ENCODE results near the gene NRG3.
"Not testable (repeated sequence)": the region's sequence is repeated elsewhere in the genome, so short reads cannot be mapped to it uniquely, and the experiment has no call there.

Gene NRG3

DNA sequence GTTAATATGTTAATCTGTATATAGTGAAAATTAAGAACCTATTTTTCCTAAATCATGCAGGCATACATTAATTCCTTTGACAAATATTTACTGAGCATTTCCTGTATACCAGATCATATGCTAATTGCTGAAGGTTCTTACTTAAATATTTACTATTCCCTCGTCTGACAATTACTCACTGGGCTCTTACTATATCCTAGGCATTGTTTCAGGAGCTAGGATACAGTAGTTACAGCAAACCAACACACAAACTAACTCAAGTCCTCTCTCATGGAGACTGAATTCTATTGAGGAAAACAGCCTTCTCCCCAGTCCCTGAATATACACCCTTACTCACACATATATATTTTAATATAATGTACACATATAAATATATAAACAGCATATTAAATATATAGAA, 786.0 kb downstream of the NRG3 start:
- no peak for DNase-seq (ENCODE audit: low read depth in 2 of 3, low spot score in 1 of 3)

- DNase-seq (ENCODE audit: low read depth in 2 of 3, low spot score in 1 of 3), result no peak
These were observed 786.7 kb downstream of the NRG3 start for GRCh38 chr10:82661701-82662100.

DNA sequence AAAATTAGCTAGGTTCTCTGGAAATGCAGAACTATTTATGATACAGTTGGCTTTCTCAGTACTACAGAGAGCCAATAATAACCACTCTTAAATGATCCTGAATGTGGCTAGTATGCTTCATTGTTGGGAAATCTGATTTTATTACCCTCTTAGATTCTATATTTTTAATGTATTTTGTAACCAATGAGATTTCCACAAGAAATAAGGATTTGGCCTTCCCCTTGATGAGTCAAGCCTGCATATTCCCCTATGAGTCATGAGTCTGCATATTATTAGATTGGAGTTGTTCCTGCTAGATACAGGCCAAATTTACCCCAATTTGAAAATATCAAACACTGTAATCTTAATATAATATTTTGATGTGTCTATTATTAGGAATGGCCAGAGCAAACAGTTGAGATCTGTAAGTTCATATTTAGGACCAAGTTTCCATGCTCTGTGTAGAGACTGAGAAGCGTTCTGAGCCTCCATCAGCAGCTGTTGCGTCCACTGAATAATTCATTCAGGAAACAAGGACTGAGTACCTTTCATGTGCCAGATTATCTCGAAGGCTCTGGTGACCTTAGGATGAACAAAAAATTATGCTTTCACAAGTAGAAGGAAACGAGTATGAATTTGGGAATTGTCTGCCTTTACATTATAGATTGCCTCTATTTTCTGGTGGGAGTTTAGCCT, 793.4 kb downstream of the NRG3 start:
- DNase-seq (ENCODE audit: low read depth in 2 of 3, low spot score in 1 of 3), result no peak

DNA sequence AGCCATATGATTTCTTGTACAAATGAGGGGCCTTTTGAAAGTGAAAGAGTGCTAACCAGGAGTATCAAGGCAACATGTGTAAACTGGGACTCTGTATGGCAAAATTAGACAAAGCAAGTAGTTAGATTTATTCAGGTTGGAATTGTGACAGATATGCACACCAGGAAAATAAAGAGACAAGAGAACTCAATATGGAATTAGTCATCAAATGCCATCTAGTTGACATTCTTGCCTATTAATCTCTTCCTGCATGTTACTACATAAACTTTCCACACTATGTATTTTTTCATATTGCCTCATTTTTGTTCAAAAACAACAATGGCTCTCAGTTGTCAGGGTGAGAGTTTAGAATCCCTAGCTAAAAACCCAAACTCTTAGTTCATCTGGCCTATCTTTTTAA, 799.0 kb downstream of the NRG3 start:
- DNase-seq (ENCODE audit: low read depth in 2 of 3, low spot score in 1 of 3), result no peak

DNA sequence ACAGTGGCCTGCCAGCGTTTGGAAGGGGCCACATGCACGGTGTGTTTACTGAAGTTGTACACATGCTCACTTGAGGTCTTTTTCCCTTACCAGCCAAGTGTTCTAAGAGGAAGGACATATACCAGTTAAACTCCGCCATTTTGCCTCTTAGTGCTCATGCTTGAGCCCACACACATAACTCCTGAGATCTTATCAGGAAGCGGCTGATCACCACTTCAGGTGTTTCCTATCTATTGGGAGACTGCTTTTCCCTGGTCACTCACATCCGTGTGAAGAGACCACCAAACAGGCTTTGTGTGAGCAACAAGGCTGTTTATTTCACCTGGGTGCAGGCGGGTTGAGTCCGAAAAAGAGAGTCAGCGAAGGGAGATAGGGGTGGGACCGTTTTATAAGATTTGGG, 802.9 kb downstream of the NRG3 start:
- not testable (repeated sequence) for DNase-seq (ENCODE audit: low read depth in 2 of 3, low spot score in 1 of 3)

- DNase-seq (ENCODE audit: low read depth in 2 of 3, low spot score in 1 of 3), result not testable (repeated sequence)
These were observed 803.5 kb downstream of the NRG3 start for GRCh38 chr10:82678451-82678850.

GRCh38 chr10:82680608-82681007, 805.6 kb downstream of the NRG3 start:
- no peak for DNase-seq (ENCODE audit: low read depth in 2 of 3, low spot score in 1 of 3)

DNA sequence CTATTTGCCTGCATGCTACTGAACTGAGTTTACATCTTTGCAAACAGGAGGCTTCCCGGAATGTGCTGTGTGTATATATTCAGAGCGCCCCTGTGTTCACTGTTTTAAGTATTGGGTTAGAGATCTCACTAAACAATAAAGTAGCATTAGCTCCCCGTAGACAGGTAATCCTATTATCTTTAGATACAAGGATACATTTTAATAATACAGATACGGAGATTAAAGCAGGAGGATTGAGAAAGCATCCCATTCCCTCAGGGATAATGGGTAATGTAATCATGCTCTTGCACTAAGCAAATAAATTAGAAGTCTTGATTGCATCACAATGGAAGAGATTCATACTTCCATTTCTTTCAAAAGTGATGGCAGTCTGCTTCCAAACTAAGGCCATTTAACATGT, 809.0 kb downstream of the NRG3 start:
- no peak for DNase-seq (ENCODE audit: low read depth in 2 of 3, low spot score in 1 of 3)

DNA sequence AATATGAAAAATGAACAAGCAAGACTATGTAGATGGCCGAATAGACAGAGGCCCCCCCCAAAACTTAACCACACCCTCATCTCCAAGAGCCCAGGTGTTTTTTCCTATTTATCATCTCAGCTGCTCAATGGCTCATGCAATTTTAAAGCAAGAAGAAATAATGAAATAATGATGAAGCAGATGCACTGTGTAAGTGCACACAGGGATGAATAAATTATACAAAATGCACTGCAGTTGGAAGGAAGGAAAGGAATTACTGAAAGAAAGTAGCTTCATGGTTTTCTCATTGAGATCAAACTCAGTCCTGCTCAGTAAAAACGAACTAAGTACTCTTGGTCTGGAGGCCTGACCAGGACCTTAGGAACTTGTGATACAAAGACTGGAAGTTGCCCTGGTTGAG, 810.1 kb downstream of the NRG3 start:
- no peak for DNase-seq (ENCODE audit: low read depth in 2 of 3, low spot score in 1 of 3)

- no peak for DNase-seq (ENCODE audit: low read depth in 2 of 3, low spot score in 1 of 3)
These were observed 816.2 kb downstream of the NRG3 start for GRCh38 chr10:82691211-82691610.

DNA sequence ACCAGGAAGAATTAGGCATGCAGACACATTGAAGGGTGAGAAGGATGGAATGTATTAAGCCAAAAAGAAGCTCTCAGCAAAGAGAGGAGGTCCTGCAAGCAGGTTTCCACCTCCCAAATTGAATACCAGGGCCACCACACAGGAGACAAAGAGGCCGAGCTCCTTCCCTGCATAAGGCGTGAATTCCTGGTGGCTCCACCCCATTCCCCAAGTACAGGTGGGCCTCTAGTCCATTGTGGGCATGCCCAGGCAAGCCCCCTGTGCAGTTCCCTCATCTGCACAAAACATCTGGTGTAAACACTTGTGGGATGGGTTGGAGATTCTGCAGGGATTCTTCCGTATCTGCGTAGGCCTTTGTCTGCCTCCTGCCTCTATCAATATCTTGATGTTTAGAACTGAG, 817.5 kb downstream of the NRG3 start:
- DNase-seq (ENCODE audit: low read depth in 2 of 3, low spot score in 1 of 3), result no peak

- DNase-seq (ENCODE audit: low read depth in 2 of 3, low spot score in 1 of 3), result no peak
These were observed 846.8 kb downstream of the NRG3 start for GRCh38 chr10:82721831-82722230.

DNA sequence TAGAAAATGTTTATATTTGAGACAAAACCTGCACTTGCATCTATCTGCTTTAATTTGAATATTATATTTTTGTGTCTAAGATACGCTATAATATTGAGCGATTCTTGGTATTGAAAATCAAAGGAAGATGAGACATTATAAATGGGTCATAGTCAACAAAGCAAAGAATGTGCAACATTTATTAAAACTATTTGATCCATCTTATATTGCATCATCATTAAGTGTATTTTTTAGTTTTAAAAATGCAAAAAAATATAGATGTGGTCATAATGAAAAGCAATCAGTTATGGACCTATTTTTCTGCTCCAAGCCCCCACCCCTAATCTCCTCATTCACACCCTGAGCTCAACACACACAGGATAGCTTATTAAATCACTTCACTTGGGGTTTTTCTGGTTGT, 847.3 kb downstream of the NRG3 start:
- DNase-seq (ENCODE audit: low read depth in 2 of 3, low spot score in 1 of 3), result no peak

- DNase-seq (ENCODE audit: low read depth in 2 of 3, low spot score in 1 of 3), result no peak
These were observed 861.3 kb downstream of the NRG3 start for GRCh38 chr10:82736305-82736704.

GRCh38 chr10:82737549-82737948, 862.6 kb downstream of the NRG3 start:
- no peak for DNase-seq (ENCODE audit: low read depth in 2 of 3, low spot score in 1 of 3)

- no peak for DNase-seq (ENCODE audit: low read depth in 2 of 3, low spot score in 1 of 3)
These were observed 863.6 kb downstream of the NRG3 start for GRCh38 chr10:82738592-82738991.

- no peak for DNase-seq (ENCODE audit: low read depth in 2 of 3, low spot score in 1 of 3)
These were observed 867.5 kb downstream of the NRG3 start for GRCh38 chr10:82742478-82742877.

GRCh38 chr10:82742898-82743297, 867.9 kb downstream of the NRG3 start:
- DNase-seq (ENCODE audit: low read depth in 2 of 3, low spot score in 1 of 3), result no peak

DNA sequence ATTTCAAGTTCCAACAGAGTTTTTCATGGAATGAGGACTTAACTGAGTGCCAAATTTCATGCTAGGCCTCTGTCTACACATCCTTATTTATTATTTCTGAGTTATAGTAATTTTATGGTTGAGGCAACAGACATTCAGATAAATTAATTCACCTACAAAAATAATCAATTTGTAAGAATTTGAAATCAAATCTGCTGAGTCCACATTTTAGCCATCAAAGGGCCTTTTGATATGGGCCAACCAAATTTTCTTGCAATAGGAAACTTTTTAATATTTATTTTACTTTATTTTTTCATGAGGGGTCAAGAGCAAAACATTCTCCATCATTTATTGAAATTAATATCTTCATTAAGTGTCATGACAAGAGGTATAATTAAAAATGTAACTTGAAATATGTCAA, 875.5 kb downstream of the NRG3 start:
- DNase-seq (ENCODE audit: low read depth in 2 of 3, low spot score in 1 of 3), result no peak

DNA sequence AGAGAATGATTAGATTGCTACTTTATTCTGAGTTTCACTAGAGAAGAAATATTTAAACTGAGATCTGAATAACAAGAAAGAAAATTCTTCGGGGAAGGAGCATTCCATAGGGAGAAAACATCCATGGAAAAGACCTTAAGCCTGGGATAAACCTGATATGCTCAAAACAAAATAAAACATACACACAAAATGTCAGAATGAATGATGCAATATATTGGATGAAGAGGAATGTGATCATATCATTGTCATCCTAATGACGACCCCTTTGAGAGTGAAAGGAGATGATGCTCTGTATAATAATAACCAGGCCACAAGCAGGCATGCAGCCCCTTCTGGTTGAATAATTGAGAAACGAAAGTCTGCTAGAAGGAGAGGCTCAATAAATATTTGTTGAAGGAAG, 882.4 kb downstream of the NRG3 start:
- no peak for DNase-seq (ENCODE audit: low read depth in 2 of 3, low spot score in 1 of 3)

GRCh38 chr10:82757901-82758300, 882.9 kb downstream of the NRG3 start:
- DNase-seq (ENCODE audit: low read depth in 2 of 3, low spot score in 1 of 3), result no peak

GRCh38 chr10:82759050-82759449, 884.1 kb downstream of the NRG3 start:
- no peak for DNase-seq (ENCODE audit: low read depth in 2 of 3, low spot score in 1 of 3)

DNA sequence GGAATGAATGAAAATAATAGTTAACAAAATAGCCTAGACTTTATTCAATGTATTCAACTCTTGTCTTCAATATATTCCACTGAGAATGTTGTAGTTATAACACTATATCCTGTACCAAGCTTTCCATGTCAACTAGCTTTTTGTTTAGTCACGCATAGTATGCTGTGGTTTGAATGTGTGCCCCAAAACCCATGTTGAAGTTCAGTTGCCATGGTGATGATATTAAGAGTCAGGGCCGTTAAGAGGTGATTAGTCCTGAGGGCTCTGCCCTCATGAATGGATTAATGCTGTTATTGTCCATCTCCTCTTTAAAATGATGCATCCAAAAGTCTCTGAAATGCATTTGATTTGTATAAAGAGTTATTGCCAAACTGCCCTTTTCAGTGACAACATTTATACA, 887.6 kb downstream of the NRG3 start:
- no peak for DNase-seq (ENCODE audit: low read depth in 2 of 3, low spot score in 1 of 3)

- DNase-seq (ENCODE audit: low read depth in 2 of 3, low spot score in 1 of 3), result no peak
These were observed 893.0 kb downstream of the NRG3 start for GRCh38 chr10:82768040-82768439.
